Measurements from ENCODE around the gene JPH3.

- TF ChIP-seq POLR2A (IDR thresholded peaks at IDR 0.05) (no peak), CTCF (IDR thresholded peaks at IDR 0.05 in 4 of 5, conservative IDR thresholded peaks at IDR 0.05 in 1 of 5) (no peak)
Measured at GRCh38 chr16:87713451-87714229, 111.3 kb downstream of the JPH3 start.
